NCI-H526 treated with DMSO at 0.1 percent for 48 hours (cell line): ENCODE results near the gene E4F1.
"Not testable (repeated sequence)": the region's sequence is repeated elsewhere in the genome, so short reads cannot be mapped to it uniquely, and the experiment has no call there.

Experiments
- DNase-seq: peaks from one replicate; lab custom pipeline; 2025; lab: John Stamatoyannopoulos, UW

E4F1 gene

DNA sequence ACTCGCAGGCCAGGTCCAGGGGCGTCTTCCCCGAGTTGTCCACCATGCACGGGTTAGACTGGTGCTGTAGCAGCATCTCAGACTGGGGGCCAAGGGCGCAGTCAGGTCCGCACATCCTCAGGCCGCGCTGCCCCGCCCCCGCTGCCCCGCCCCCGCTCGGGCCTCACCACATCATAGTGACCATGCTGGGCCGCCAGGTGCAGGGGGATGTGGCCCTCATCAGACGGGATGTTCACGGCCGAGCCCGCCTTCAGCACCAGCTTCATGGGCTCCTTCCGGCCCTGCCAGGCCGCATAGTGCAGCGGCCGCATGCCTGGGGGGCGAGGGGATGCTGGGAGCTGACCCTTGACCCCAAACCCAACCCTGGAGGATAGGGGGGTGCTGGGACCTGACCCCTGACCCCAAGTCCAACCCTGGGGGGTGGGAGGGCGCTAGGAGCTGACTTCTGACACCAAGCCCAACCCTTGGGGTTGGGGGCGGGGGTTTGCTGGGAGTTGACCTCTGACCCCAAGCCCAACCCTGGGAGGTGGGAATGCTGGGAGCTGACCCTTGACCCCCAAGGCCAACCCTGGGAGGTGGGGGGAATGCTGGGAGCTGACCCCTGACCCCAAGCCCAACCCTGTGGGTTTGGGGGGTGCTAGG lies 34.0 kb upstream of the E4F1 start:
- no peak for DNase-seq

DNA sequence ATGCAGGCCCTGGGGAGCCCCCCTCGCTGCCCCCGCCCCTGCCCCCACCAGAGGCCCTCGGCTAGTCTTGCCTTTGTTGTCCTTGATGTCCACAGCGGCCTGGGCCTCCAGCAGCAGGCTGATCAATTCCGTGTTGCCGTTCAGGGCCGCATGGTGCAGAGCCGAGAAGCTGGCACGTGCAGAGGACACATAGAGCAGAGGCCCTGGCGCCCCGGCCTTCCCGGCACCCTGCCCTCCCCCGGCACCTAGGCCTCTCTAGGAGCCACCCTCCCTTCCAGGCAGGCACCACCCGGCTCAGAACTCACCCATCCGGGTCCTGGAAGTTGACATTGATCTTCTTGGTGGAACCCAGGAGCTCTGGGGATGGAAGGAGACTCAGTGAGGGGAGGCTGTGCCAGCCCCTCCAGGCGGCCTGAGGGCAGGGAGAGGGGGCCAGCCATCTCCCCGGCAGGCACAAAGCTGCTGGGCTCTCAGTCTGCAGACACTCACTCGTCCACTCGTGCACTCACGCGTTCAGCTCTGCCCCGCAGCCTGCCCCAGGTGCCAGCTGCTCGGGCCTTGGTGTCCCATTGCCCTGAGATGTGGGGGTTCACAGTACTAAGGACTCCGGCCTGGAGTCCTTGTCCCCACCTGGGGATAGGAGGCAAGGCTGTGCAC lies 33.3 kb upstream of the E4F1 start:
- no peak for DNase-seq

DNA sequence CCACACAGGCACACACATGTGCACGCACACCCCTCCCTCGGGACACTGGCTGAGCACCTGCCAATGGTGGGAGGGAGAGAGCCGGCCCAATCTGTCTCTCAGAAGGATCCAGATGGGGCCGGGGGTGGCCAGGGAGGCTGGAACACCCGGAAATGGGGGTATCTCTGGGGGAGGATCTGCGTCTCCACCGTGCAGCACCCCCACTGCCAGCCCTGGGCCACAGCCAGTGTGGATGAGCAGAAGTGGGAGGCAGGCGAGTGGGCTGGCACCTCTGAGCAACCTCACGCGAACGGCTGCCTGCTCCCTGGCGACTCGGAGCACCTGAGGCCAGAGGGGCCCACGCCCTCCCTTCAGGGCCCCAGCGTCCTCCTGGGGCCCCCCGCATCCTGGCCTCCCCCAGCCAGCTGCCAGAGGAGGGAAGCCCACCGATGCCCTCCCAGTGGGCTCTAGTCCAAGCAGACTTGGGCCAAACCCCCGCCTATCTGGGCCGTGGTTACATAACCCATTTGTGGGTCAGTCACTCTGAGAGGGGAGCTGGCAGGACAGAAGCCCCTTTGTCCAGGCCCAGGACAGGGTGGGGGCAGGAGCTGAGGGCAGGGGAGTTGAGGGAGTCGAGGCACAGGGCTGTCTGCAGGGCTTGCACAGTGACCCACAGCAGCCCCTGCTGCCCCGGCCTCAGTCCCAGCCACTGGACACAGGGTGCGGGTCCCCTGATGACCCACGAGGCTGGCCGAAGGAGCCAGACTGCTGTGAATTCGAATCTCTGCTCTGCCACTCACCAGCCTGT lies 32.5 kb upstream of the E4F1 start:
- no peak for DNase-seq

DNA sequence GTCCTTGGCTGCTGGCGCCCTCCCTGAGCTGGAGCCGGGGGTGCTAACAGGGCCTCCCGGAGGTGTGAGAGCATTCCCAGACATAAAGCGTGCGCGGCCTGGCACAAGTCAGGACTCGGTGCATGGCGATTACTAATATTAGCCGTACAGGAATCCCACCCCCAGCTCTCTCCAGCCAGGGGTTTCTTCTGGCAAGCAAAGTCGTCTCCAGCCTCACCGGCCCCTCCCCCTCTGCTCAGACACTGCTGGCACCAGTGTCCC lies 32.0 kb upstream of the E4F1 start:
- DNase-seq = no peak

DNA sequence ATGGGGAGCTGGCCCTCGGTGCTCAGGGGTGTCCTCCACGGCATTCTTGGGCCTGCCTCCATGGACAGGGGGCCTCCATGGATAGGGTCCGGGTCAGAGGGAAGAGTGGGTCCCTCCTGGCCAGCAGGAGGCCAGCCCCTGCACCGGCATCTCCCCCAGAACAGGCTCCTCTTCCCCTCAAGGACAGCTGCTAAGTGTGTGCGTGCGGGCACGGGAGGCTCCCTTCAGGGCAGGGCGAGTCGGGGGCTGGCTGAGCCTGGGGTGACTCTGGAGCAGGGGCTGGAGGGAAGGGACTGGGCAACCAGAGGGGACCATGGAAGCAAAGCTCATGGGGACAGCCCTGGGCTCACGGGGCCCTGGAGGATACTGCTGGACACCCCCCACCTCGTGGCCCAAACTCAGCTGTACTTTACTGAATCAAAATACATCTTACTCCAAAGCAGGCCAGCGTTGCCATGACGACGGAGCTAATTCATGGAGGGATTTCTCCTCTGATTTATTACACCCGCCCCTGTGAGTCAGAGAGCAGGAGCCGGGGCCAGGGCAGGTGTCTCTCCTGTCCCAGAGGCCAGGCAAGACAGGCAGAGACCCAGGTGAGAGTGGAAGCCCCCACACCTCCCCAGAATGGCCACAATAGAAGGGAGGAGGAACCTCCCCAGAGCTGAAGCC lies 29.1 kb upstream of the E4F1 start:
- DNase-seq = no peak

DNA sequence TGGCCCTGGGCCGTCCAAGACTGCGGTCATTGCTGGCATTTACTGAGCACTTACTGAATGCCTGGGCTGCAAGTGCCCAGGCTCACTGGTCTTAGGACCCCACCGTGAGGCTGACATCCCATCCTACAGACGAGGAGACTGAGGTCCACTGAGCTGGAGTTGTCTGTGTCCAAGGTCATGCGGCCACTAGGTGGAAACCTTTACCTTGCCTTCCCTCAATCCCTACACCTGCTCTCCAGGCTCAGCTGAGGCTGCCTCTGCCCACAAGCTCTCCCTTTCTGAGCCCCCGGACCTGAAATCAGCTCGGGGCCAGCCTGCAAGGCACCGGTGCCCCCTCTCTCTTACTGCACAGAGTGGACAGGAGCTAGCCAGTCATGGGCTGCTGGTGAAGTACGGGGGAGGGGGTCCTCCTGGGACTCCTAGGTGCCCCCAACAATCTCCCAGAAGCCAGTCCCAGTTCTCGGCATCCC lies 28.5 kb upstream of the E4F1 start:
- DNase-seq = peak; percentile 21

DNA sequence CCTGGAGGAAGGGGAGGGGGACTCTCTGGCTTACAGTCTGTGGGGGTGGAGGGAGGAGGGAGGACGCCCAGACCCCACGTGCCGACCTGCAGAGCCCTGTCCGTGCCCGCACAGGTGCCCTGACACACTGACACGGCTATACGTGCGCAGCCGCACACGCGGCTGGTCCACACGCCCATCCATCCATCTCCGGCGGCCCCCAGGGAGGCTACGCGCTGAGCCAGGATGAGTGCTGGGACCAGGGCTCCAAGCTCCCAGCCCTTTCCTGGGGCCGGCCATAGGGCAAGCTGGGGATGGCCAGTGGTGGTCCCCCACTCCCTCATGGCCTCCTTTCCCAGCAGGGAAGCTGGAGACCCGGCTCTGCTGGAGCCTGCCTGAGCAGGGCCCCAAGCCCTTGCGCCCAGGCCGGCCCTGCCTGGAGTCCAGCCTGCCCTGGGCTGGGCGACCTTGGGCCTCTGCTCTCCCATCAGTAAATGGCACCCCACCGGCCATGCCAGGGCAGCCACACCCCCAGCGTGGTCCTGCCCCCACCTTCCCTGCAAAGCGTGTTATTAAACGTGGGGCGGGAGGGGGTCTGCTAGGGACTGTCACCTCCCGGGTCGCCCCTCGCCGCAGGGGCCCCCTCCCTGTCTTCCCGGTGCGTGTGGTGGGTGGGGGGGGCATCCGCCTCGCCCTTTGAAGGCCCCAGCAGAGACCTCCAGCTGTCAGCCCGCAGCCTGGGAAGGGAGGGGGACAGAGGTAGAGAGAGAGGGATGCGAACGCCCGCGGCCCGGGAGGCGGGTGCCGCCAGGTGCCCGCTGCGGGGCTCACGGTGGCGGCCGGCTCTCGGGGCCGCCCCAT lies 27.8 kb upstream of the E4F1 start:
- DNase-seq = no peak

DNA sequence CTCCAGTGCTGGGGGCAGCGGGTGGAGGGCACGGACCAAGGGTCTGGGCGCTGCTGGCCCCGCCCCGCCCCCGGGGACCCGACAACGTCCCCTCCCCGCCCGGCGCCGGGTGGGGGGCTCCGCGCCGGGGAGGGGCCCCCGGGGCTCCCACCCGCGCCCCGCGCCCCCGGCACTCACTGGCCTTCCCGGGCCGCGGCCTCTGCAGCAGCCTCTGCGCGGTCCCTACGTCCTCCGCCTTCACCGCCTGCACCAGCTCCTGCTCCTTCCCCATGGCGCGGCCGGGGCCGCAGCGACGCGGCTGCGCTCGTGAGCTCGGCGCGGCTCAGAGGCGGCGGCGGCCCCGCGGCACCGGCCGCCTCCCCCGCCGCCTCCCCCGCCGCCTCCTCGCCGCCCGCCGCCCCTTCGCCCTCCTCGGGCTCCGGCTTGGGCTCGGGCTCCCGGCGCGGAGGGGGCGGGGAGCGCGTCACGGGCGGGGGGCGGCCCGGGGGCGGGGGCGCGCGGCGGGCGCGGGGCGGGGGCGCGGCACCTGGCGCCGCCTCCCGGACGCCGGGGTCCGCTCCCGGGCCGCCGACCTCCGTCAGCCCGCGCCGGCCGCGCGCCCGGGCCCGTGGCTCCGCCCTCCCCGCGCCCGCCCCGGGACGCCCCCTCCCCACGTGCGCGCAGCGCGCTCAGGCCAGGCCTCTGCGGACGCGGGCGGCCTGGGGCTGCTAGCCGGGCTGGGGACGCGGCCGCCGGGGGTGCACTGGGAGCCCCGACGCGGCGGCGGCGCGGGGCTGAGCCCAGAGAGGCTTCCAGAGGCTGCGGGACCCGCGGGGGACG lies 27.0 kb upstream of the E4F1 start, which contains the start of gene CASKIN1:
Gene CASKIN1, minus strand, starts transcription at position 444 of the 819 bp plus-strand sequence. Its CDS starts 173 bp downstream, at position 271.
- no peak for DNase-seq

DNA sequence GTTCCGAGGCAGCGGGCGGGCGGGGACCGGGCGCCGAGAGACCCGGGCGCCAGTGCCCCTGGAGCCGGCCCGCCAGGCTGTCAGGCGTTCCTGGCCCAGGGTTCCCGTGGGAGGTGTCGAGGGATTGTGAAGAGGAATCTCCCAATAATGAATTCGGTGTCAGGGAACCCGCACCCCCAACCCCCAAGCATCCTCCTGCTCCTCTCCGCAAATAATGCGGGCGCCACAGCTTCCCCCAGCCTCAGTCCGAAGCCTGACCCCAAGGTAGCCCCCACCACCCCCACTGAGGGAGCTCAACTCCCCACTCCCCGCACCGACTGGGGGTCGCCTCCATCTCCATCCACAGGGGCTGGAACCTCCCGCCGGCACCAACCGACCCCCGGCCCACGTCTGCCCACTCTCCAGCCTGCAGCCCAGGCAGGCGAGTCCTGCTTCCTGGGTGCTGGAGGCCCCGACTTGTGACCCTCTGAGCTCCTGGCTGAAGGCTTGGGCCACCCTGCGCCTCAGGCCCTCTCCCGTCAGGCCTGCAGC lies 26.3 kb upstream of the E4F1 start:
- no peak for DNase-seq

DNA sequence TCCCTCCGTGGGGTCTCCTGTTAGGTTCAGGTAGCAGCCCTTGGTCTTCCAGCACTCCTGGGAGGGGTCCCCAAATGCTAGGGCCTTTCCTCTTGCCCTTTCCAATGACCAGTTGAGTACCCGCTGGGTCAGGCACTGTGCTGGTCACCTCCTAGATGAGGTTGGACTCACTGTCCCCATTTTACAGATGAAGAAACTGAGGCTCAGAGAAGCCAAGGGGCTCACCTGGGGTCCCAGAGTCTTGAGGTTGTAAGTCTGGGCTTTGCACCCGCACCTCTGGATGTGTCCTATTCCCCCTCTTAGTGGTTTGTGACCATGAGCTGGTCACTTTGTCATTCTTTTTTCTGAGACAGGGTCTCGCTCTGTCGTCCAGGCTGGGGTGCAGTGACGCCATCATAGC lies 25.6 kb upstream of the E4F1 start:
- no peak for DNase-seq

DNA sequence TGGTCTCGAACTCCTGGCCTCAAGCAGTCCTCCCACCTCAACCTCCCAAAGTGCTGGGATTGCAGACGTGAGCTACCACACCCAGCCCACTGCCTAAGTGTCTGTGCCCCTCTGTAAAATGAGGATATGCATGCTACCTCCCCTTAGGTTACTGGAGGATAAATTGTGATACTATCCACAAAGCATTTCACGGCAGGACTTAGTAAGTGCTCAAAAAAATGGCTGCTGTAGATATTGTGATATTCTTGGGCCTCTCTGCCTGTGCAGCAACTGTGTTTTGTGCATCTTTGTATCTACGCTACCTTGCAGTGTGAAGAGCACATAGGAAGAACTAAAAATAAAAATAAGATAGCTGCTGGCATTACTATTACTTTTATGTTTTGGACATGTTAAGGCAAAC lies 25.1 kb upstream of the E4F1 start:
- DNase-seq = no peak

DNA sequence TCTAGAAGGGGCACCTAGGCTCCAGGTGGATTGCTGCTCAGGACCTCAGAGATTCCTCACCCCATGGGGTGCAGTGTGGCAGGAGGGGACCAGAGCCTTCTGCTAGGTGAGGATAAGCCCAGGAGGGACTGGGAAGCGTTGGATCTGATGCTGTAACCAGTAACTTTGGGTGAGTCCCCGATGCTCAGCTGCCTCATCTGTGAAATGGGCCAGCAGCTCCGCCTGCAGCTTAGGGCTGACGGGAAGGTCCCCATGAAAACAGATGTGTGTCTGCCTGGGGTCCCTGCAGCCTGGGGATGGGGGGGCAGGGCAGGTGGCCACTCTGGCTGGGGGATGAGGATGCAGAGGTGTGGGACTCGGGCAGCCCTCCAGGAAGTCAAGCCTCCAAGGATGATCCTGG lies 24.3 kb upstream of the E4F1 start:
- DNase-seq = no peak

DNA sequence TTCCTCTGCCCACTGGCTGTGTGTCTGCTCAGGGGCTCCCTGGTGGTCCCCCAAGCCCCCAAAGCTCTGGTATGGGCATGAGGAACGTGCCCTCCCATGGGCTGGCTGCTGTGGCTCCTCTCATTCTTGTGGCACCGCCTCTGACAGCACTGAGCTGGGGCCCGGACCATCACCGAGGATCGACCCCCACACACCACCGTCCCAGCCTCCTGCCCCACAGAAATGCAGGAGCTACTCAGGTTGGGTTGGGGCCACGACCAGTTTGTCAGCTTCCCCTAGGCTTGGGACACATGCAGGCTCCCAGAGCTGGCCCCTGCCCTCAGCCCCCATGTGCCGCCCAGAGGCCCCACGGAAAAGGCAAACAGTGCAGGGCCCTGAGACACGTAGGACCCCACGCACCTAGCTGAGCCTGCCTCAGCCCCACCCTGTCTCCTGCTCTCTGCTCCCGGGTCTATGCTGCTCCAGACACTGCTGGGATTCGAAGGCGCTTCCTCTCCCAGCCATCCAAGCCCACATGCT lies 23.7 kb upstream of the E4F1 start:
- DNase-seq = no peak

DNA sequence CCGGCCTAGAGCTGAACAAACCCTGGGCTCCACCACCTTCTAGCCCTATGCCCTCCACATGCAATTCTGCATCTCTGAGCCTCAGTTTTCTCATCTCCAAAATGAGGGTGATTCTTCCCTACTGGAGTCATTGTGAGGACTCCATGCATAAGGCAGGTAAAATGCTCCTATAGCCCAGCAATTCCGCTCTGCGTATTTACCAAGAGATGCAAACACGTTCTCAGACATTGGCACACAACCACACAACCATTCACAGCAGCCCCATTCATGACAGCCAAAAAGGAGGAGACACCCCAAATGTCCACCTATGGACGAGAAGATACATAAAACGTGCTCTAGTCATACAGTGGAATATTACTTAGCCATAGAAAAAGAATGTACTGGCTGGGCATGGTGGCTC lies 23.1 kb upstream of the E4F1 start:
- no peak for DNase-seq

DNA sequence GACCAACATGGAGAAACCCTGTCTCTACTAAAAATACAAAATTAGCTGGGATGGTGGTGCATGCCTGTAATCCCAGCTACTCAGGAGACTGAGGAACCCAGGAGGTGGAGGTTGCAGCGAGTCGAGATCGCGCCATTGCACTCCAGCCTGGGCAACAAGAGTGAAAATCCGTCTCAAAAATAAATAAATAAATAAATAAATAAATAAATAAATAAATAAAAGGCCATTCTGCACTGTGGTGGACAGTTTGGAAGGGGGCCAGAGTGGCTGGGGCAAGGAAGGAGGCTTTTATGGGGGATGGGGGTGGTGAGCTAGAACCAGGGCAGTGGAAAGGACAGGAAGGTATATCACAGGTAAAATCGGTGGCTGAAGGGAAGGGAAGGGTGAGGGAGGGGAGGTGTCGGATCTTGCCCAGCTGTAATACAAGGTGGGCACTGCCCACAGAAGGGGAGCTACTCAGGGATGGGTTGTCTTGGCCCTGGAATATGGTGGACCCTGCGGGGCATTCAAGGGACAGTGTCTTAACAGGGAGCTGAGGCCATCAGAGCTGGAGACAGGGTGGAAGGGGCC lies 20.2 kb upstream of the E4F1 start:
- not testable (repeated sequence) for DNase-seq

DNA sequence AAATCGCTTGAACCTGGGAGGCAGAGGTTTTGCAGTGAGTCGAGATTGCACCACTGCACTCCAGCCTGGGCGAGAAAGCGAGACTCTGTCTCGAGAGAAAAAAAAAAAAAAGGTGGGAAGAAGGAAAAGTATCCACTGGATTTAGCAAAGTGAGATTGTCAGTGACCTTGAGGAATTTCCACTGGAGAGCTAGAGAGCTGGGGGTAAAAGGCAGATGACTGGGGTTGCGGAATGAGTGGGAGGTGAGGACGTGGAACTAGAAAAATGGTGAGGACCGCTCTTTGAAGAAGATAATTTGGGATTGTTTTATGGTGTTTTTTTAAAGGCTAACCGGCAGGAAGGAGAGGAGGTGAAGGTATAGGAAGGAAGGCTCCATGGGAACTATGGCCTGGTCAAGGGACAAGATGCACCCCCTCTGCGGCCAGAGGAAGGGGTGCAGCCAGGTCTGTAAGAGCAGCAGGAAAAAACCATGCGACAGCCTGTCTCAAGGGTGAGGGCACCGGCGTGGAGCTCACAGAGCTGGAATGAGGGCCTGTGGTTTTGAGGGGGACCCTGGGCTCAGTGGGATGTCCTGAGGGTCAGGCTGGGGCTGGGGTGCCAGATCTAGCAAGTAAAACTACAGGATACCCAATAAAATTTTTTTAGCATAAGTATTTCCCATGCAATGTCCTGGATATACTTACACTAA lies 18.8 kb upstream of the E4F1 start:
- DNase-seq = no peak

DNA sequence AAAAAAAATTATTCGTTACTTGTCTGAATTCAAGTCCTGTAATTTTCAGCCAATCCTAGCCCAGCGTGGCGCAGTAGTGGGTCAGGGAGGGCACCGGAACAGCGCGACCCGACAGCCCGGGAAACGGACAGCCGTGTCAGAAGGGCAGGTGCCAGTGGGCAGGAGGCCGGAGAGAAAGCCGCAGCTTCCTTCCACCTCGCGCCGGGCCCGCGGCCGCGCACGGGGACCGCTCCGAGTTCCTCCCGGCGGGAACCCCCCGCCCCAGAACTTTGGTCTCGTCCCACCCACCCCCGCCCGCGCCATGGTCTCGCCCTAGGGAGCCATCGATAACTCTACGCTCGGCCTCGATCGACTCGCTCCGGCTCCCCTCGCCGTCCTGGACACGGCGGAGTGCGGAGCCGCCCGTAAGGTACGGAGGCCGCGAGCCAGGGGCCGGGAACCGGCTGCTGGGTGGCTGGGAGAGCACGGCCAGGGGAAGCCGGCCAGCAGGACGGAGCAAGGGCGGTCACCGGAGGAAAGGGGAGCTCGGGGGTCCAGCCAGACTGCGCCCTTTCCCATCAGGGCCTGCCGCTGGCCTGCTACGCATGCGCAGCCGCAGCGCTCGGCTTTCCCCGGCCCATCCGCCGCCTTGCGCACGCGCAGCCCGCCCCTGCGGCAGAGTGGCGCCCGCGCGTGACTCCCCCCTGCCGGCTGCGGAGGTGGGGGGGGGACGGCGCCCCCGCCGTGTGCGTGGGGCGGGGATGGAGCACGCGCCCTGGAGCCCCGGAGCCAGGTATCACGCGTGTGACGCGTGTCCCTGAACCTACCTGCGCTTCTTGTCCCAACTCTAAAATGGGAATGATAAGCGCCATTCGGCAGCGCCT lies 18.1 kb upstream of the E4F1 start, which contains the start of gene MLST8:
Gene MLST8, plus strand, starts transcription at position 351 of the 863 bp plus-strand sequence. CDS start 632 bp downstream, outside the sequence.
- peak; percentile 45 for DNase-seq

DNA sequence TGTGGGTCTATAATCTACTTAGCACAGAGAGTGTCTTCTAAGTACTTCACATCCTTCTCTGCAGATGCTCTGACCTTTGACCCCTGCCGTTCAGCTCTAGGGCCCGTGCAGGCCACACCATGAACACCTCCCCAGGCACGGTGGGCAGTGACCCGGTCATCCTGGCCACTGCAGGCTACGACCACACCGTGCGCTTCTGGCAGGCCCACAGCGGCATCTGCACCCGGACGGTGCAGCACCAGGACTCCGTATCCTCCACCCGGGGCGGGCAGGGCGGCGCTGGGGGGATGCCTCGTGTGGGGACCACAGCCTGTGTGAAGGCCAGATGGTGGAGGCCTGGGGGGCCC lies 17.5 kb upstream of the E4F1 start:
- DNase-seq = no peak

DNA sequence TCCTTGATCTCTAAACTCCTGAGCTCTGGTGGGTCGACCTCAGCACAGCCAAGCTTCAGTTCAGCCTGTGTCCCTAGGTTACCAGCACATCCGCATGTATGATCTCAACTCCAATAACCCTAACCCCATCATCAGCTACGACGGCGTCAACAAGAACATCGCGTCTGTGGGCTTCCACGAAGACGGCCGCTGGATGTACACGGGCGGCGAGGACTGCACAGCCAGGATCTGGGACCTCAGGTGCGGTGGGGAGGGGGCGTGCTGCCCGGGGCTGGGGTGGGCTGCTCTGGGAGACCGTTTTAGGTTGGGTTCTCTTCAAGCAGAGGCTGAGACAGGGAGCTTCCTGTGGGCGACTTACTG lies 17.0 kb upstream of the E4F1 start:
- DNase-seq = no peak
